ENCODE data around the gene FAM186B. TPM values are rescaled to one million over a fixed set of nuclear protein-coding genes. Genes with fewer than 3 reads are reported as not detected.

FAM186B gene
- total RNA-seq, 1 experiment from 2014 or later = 0.46 TPM

DNA sequence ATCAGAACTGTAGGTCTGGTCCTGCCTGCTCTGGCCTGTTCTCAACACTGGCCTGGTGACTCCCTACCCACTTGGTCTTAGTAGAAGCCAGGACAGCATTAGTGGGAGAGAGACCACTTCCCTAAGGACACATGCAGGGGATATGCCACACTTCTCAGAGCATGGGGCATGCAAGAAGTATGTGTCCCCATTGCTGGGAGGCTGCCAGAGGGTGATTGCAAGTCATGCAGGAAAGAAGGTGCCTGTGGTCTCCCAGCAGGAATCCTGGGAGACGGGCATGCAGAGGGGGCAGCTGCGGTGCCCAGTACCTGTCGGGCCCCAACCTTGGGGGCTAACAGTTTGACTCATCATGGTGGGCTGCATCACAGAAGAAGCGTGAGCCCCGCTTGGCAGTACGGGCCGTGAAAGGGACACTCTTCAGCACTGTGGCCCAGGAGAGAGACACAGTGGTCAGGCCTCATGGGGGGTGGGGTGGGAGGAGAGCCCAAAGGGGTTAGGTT, 40.9 kb upstream of the FAM186B start:
- H4K5ac ChIP-seq (ENCODE audit: insufficient read length, low read depth, low read length) = no peak overlapping the region
- H3K4me2 ChIP-seq (ENCODE audit: insufficient read depth, insufficient read length, low read length) = no peak overlapping the region
- H3K9me3 ChIP-seq (ENCODE audit: control insufficient read depth, low read depth, low read length) = no peaks in the 10 kb centered on the region
- no peak overlapping the region for H3K4me3 Mint-ChIP-seq
- H2BK120ac ChIP-seq (ENCODE audit: low read depth, low read length, poor library complexity, severe bottlenecking) = no peak overlapping the region
- no peak overlapping the region for H3T11ph ChIP-seq (ENCODE audit: low read length)
- H3K27me3 Mint-ChIP-seq (ENCODE audit: low read depth) = no peaks in the 10 kb centered on the region
- H3K4me1 Mint-ChIP-seq = peaks cover 11 to 14% of the 10 kb centered on the region in 2 experiments
- H3K27ac Mint-ChIP-seq = no peak overlapping the region
- no peak overlapping the region for H2AFZ ChIP-seq (ENCODE audit: low read length)
- H4K8ac ChIP-seq (replicated peaks; ENCODE audit: insufficient read length, low read depth, low read length) = no peak overlapping the region
- no peak overlapping the region for H2BK20ac ChIP-seq (ENCODE audit: low read depth, low read length, poor library complexity, severe bottlenecking)
- H2BK5ac ChIP-seq (ENCODE audit: insufficient read length, low read length) = no peak overlapping the region
- H3K18ac ChIP-seq (ENCODE audit: insufficient read length, low read depth, low read length) = no peak overlapping the region
- no peak overlapping the region for H2AK5ac ChIP-seq (ENCODE audit: insufficient read length, low read length)
- no peaks in the 10 kb centered on the region for H3K4me1 ChIP-seq (ENCODE audit: insufficient read depth, low read length)
- H3K14ac ChIP-seq (ENCODE audit: insufficient read depth, low read length) = no peak overlapping the region
- H3K56ac ChIP-seq (ENCODE audit: insufficient read length, low read depth, low read length) = no peak overlapping the region
- H4K91ac ChIP-seq (ENCODE audit: insufficient read length, low read depth, low read length) = no peak overlapping the region
- no peak overlapping the region for H3K23ac ChIP-seq (ENCODE audit: insufficient read length, low read depth, low read length)
- no CpG with 5 or more reads among the region's 7 CpGs for WGBS (ENCODE audit: extremely low coverage, insufficient read length, low lambda C conversion rate)
- no peaks in the 10 kb centered on the region for H3K79me2 ChIP-seq (ENCODE audit: insufficient read depth, low read length)
- H2BK12ac ChIP-seq (ENCODE audit: insufficient read length, low read depth, low read length) = no peak overlapping the region
- H3K9ac ChIP-seq (ENCODE audit: extremely low read depth, insufficient read length, low read length) = no peak overlapping the region
- no peak overlapping the region for H3K4ac ChIP-seq (ENCODE audit: low read depth, low read length)
- no peaks in the 10 kb centered on the region for H3K9me3 Mint-ChIP-seq
- no peaks in the 10 kb centered on the region for H4K20me1 ChIP-seq (ENCODE audit: control insufficient read depth, insufficient read depth, insufficient read length)
- no peak for DNase-seq
- H3K36me3 Mint-ChIP-seq (ENCODE audit: insufficient read depth in 1 of 3, low read depth in 3 of 3) = peaks cover 38 to 80% (median 78%) of the 10 kb centered on the region in 3 experiments
- H3K27me3 ChIP-seq (ENCODE audit: insufficient read depth, low read length) = no peaks in the 10 kb centered on the region
- H3K79me1 ChIP-seq (ENCODE audit: insufficient read depth, low read depth, low read length, poor library complexity, severe bottlenecking) = no peaks in the 10 kb centered on the region
- H3K23me2 ChIP-seq (ENCODE audit: insufficient read length, low read depth, low read length, poor library complexity, severe bottlenecking) = no peaks in the 10 kb centered on the region
- TF ChIP-seq, protein P1, sequence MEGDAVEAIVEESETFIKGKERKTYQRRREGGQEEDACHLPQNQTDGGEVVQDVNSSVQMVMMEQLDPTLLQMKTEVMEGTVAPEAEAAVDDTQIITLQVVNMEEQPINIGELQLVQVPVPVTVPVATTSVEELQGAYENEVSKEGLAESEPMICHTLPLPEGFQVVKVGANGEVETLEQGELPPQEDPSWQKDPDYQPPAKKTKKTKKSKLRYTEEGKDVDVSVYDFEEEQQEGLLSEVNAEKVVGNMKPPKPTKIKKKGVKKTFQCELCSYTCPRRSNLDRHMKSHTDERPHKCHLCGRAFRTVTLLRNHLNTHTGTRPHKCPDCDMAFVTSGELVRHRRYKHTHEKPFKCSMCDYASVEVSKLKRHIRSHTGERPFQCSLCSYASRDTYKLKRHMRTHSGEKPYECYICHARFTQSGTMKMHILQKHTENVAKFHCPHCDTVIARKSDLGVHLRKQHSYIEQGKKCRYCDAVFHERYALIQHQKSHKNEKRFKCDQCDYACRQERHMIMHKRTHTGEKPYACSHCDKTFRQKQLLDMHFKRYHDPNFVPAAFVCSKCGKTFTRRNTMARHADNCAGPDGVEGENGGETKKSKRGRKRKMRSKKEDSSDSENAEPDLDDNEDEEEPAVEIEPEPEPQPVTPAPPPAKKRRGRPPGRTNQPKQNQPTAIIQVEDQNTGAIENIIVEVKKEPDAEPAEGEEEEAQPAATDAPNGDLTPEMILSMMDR (conservative IDR thresholded peaks at IDR 0.05) = no peak
- H3K27ac ChIP-seq (ENCODE audit: insufficient read length, low read depth, low read length) = no peak overlapping the region
- H2BK15ac ChIP-seq (ENCODE audit: low read depth, low read length) = no peak overlapping the region
